Heart left ventricle (tissue), 16 donors: Measurements from ENCODE around the gene MRPL48. TPM values are rescaled to one million over a fixed set of nuclear protein-coding genes. Genes with fewer than 3 reads are reported as not detected.
A peak's percentile ranks its signal among the peaks of the same experiment; 100 is the strongest.

Experiments used
- ATAC-seq, 4 donors: fragments of 200-7000 bp; cut with Tn5 transposase; one replicate each; pipeline ENCODE4 v1.9.1; 2020 to 2022; ENCODE audit warnings: moderate library complexity in 4 of 4, mild to moderate bottlenecking in 3 of 4, moderate number of reproducible peaks in 1 of 4
- DNase-seq, 5 donors: peaks; one replicate each; pipeline ENCODE4 v3.0.0-alpha.2; 2020
- H3K27ac ChIP-seq, 12 donors: fragments of 200-600 bp; sonication (generic) in 4 of 12; one replicate each; pipeline versions ENCODE4 v1.5.0 to v1.8.0; 2016 to 2022; ENCODE audit warnings: mild to moderate bottlenecking in 2 of 12
- H3K27me3 ChIP-seq, 9 donors: fragments of 200-600 bp; sonication (generic) in 2 of 9; one replicate each; pipeline versions ENCODE4 v1.5.1 to v1.8.0; 2016 to 2022; ENCODE audit warnings: mild to moderate bottlenecking in 3 of 9
- H3K36me3 ChIP-seq, 9 donors: fragments of 200-600 bp; sonication (generic) in 2 of 9; one replicate each; pipeline versions ENCODE4 v1.5.0 to v1.8.0; 2018 to 2022; ENCODE audit warnings: mild to moderate bottlenecking in 2 of 9
- H3K4me1 ChIP-seq, 12 donors: fragments of 200-600 bp; sonication (generic) in 4 of 12; one replicate each; pipeline versions ENCODE4 v1.5.0 to v1.8.0; 2016 to 2022; ENCODE audit warnings: mild to moderate bottlenecking in 3 of 12
- H3K4me3 ChIP-seq, 12 donors: fragments of 200-600 bp; sonication (generic) in 4 of 12; one replicate each; pipeline versions ENCODE4 v1.5.0 to v1.8.0; 2017 to 2022; ENCODE audit warnings: mild to moderate bottlenecking in 9 of 12, moderate library complexity in 4 of 12
- H3K9me3 ChIP-seq, 12 donors: fragments of 200-600 bp; sonication (generic) in 4 of 12; one replicate each; pipeline versions ENCODE4 v1.5.0 to v1.8.0; 2016 to 2022; ENCODE audit warnings: mild to moderate bottlenecking in 1 of 12
- CTCF ChIP-seq, 12 donors: fragments of 200-600 bp; sonication (generic) in 4 of 12; IDR thresholded peaks; one replicate each; pipeline versions ENCODE4 v1.5.0 to v1.8.0; 2018 to 2022; ENCODE audit warnings: antibody characterized with exemption in 12 of 12, mild to moderate bottlenecking in 5 of 12
- POLR2A ChIP-seq, 2 donors: fragments of 450-650 bp; IDR thresholded peaks; one replicate each; pipeline ENCODE4 v1.6.1; 2017; ENCODE audit warnings: antibody characterized with exemption in 2 of 2, mild to moderate bottlenecking in 2 of 2, moderate library complexity in 2 of 2
- WGBS, 4 donors: extraction: QIAGEN DNeasy Blood & Tissue Kit in 2 of 4; methylation state at CpG; one replicate each; pipeline versions ENCODE4 v1.1.5 to v1.1.7; 2013 to 2018; 5-methylcytosine and 5-hydroxymethylcytosine counted together
- intact Hi-C, 10 donors: fragments of 100-400 bp; cut with DNase I; formaldehyde crosslinking; loops; one replicate each; pipeline versions ENCODE4 v1.11.1 to v1.14.2; 2022
- polyA plus RNA-seq, 2 donors: library from polyadenylated mRNA; stranded (reverse); fragments of 200-250 nt; gene quantifications; one replicate each; pipeline ENCODE4 v1.2.3, GENCODE V29; 2013
- total RNA-seq, 9 donors: library from RNA; depleted of rRNA in 2 of 9; stranded (reverse); fragments of >200 nt in 2 of 9; fragmentation: NEBNext Ultra II Directional in 3 of 9; extraction: Animal tissue kit (Norgen Biotek cat#: 25700) in 3 of 9; gene quantifications; one replicate each; pipeline versions ENCODE4 v1.1.0 to v1.2.4, GENCODE V29; 2016 to 2023
- donor health status: ischemic (EF 13 %, LVEDD 7.1; RV severe dilation, severe dysfunction).
- donor health status: healthy with polysubstance abuse.
- donor health status: DM: no; HTN: yes; CAD: no.
- donor health status: DM: no; HTN: no; CAD: no.
- donor health status: ischemic (EF 25% LVEDD 6.9; RV normal size, moderate dysfunction).
- donor health status: ischemic (EF 25% LVEDD 5.7; RV mildly dilated, moderate dysfunction).
- donor health status: healthy.
- donor health status: DM: yes; HTN: yes; CAD: no.
- donor health status: ischemic (EF 35%, LVEDD 5.7; RV mildly dilated, moderate dysfunction).
- donor health status: nonischemic (EF 11% LVEDD 7.7; RV severe dilation, severe dysfunction).
- donor health status: DM: yes; HTN: yes; CAD: no.
- donor health status: PGD.
- donor health status: ischemic (EF 29% LVEDD 5.4; RV normal size, mild dysfunction).
- donor health status: nonischemic (EF 23%, LVEDD 6.1; RV moderate dilation, normal function).

MRPL48 gene
- total and polyA plus RNA-seq, 11 donors, result 21.0 to 47.7 (median 39.4) TPM

GRCh38 chr11:73833067-73833466, 45.4 kb downstream of the MRPL48 start:
- DNase-seq (no peak), ATAC-seq (no peak)
- intact Hi-C loops, result no loop called here
- 64 to 78% (median 74%) methylated on average over 2 of the region's 2 CpGs for WGBS, 4 donors
- H3K9me3 ChIP-seq, result no peaks in the 10 kb centered on the region
- peaks cover 0 to 56% (median 22%) of the 10 kb centered on the region in 9 donors for H3K36me3 ChIP-seq
- no peak overlapping the region for H3K27ac ChIP-seq
- peaks cover 0 to 1% (median 0%) of the 10 kb centered on the region in 12 donors for H3K4me1 ChIP-seq
- no peak for TF ChIP-seq CTCF (IDR thresholded peaks at IDR 0.05)
- TF ChIP-seq POLR2A (IDR thresholded peaks at IDR 0.05), result no peak
- no peaks in the 10 kb centered on the region for H3K27me3 ChIP-seq
- H3K4me3 ChIP-seq, result no peak overlapping the region

GRCh38 chr11:73838443-73839122, 50.9 kb downstream of the MRPL48 start:
- Histone ChIP-seq H3K27ac (peak overlapping the region in 2 of 12 donors; percentile 17), H3K9me3 (no peaks in the 10 kb centered on the region), H3K27me3 (no peaks in the 10 kb centered on the region), H3K4me3 (no peak overlapping the region), H3K36me3 (peaks cover 0 to 26% (median 10%) of the 10 kb centered on the region in 9 donors), H3K4me1 (peaks cover 0 to 11% (median 0%) of the 10 kb centered on the region in 12 donors)
- DNase-seq, result no peak
- peak in 3 of 4 donors; percentile 42 to 63 (median 53) for ATAC-seq
- WGBS, 4 donors, result 62 to 72% (median 69%) methylated on average over 3 of the region's 3 CpGs
- intact Hi-C loops, result no loop called here
- TF ChIP-seq CTCF (IDR thresholded peaks at IDR 0.05), result no peak
- TF ChIP-seq POLR2A (IDR thresholded peaks at IDR 0.05), result no peak

- no peaks in the 10 kb centered on the region for H3K9me3 ChIP-seq
- no peak overlapping the region for H3K27ac ChIP-seq
- H3K27me3 ChIP-seq, result no peaks in the 10 kb centered on the region
- intact Hi-C loops, result no loop called here
- DNase-seq, result no peak
- H3K4me3 ChIP-seq, result no peak overlapping the region
- TF ChIP-seq CTCF (IDR thresholded peaks at IDR 0.05) (no peak), POLR2A (IDR thresholded peaks at IDR 0.05) (no peak)
- H3K4me1 ChIP-seq, result peaks cover 0 to 11% (median 0%) of the 10 kb centered on the region in 12 donors
- peak in 2 of 4 donors; percentile 36 to 61 for ATAC-seq
- H3K36me3 ChIP-seq, result peaks cover 0 to 30% (median 15%) of the 10 kb centered on the region in 9 donors
Measured at GRCh38 chr11:73839123-73839457, 51.4 kb downstream of the MRPL48 start.

GRCh38 chr11:73851046-73851764, 63.5 kb downstream of the MRPL48 start:
- intact Hi-C loops, result loop anchor here in 1 of 10 donors (10.0 kb wide), 1 partner anchor 164 kb away; no protein-coding TSS in a partner anchor
- Histone ChIP-seq H3K27me3 (no peaks in the 10 kb centered on the region), H3K4me1 (peaks cover 0 to 21% (median 1%) of the 10 kb centered on the region in 12 donors), H3K27ac (peak overlapping the region in 5 of 12 donors; percentile 15 to 68 (median 33)), H3K9me3 (no peaks in the 10 kb centered on the region), H3K4me3 (no peak overlapping the region), H3K36me3 (peaks cover 0 to 25% (median 7%) of the 10 kb centered on the region in 9 donors)
- ATAC-seq, result peak; percentile 71 to 82 (median 72)
- TF ChIP-seq CTCF (IDR thresholded peaks at IDR 0.05) (no peak), POLR2A (IDR thresholded peaks at IDR 0.05) (no peak)
- DNase-seq, result no peak
- WGBS, 4 donors, result 75 to 77% (median 76%) methylated on average over 3 of the region's 3 CpGs
